ENCODE measurements around the gene FDXR. TPM values are rescaled to one million over a fixed set of nuclear protein-coding genes. Genes with fewer than 3 reads are reported as not detected.

Gene FDXR
- total RNA-seq, 2 donors from 2014 or later, result 14.3 to 25.7 TPM

GRCh38 chr17:74864297-74864865 is 8.4 kb downstream of the FDXR start:
- Histone ChIP-seq H3K9me3 (no peaks in the 10 kb centered on the region), H3K4me1 (peaks cover 25% of the 10 kb centered on the region), H3K4me3 (no peak overlapping the region), H3K27ac (no peak overlapping the region), H3K27me3 (peaks cover 4 to 26% of the 10 kb centered on the region in 2 donors), H3K36me3 (replicated peaks in 1 of 2; ENCODE audit: insufficient read depth in 1 of 2, low read depth in 2 of 2) (no peaks in the 10 kb centered on the region)
- intact Hi-C loops (cut with DNase I), result loop anchor here (5.0 kb wide), 1 partner anchor 72 kb away; no protein-coding TSS in a partner anchor
- ATAC-seq, result no peak
- TF ChIP-seq POLR2A (IDR thresholded peaks at IDR 0.05) (no peak), CTCF (IDR thresholded peaks at IDR 0.05) (no peak)
- DNase-seq, result no peak
- WGBS, 2 donors, result 81 to 86% methylated on average over 13 to 15 of the region's 15 CpGs

GRCh38 chr17:74863420-74864296 is 9.1 kb downstream of the FDXR start:
- no peak for TF ChIP-seq POLR2A (IDR thresholded peaks at IDR 0.05)
- TF ChIP-seq CTCF (IDR thresholded peaks at IDR 0.05), result no peak
- Histone ChIP-seq H3K4me1 (peaks cover 27% of the 10 kb centered on the region), H3K27me3 (peaks cover 4 to 33% of the 10 kb centered on the region in 2 donors), H3K9me3 (no peaks in the 10 kb centered on the region), H3K4me3 (no peak overlapping the region), H3K36me3 (replicated peaks in 1 of 2; ENCODE audit: insufficient read depth in 1 of 2, low read depth in 2 of 2) (no peaks in the 10 kb centered on the region), H3K27ac (no peak overlapping the region)
- DNase-seq, result no peak
- intact Hi-C loops (cut with DNase I), result loop anchor here (5.0 kb wide), 1 partner anchor 71 kb away; no protein-coding TSS in a partner anchor
- 89 to 90% methylated on average over 14 to 20 of the region's 25 CpGs for WGBS, 2 donors
- ATAC-seq, result no peak

- Histone ChIP-seq H3K9me3 (no peaks in the 10 kb centered on the region), H3K27me3 (peaks cover 4 to 35% of the 10 kb centered on the region in 2 donors), H3K4me3 (no peak overlapping the region), H3K36me3 (replicated peaks in 1 of 2; ENCODE audit: insufficient read depth in 1 of 2, low read depth in 2 of 2) (no peaks in the 10 kb centered on the region), H3K27ac (no peak overlapping the region), H3K4me1 (peaks cover 27% of the 10 kb centered on the region)
- DNase-seq (no peak), ATAC-seq (no peak)
- no peak for TF ChIP-seq POLR2A (IDR thresholded peaks at IDR 0.05)
- TF ChIP-seq CTCF (IDR thresholded peaks at IDR 0.05), result no peak
- WGBS, 2 donors, result 83 to 95% methylated on average over 4 to 5 of the region's 6 CpGs
- intact Hi-C loops (cut with DNase I), result loop anchor here (5.0 kb wide), 1 partner anchor 71 kb away; no protein-coding TSS in a partner anchor
Measured at GRCh38 chr17:74862919-74863318, 9.9 kb downstream of the FDXR start.

- Histone ChIP-seq H3K4me3 (no peak overlapping the region), H3K27ac (no peak overlapping the region), H3K9me3 (no peaks in the 10 kb centered on the region), H3K27me3 (peaks cover 4 to 35% of the 10 kb centered on the region in 2 donors), H3K4me1 (peaks cover 27% of the 10 kb centered on the region), H3K36me3 (replicated peaks in 1 of 2; ENCODE audit: insufficient read depth in 1 of 2, low read depth in 2 of 2) (no peaks in the 10 kb centered on the region)
- intact Hi-C loops (cut with DNase I), result loop anchor here (5.0 kb wide), 1 partner anchor 70 kb away; no protein-coding TSS in a partner anchor
- peak in 3 of 4 donors; percentile 66 to 73 (median 69) for DNase-seq
- WGBS, 2 donors, result 42 to 53% methylated on average over 16 to 25 of the region's 25 CpGs
- ATAC-seq, result peak; percentile 19
- TF ChIP-seq CTCF (IDR thresholded peaks at IDR 0.05) (peak; percentile 30 to 61 (median 51)), POLR2A (IDR thresholded peaks at IDR 0.05) (no peak)
Measured at GRCh38 chr17:74862108-74862901, 10.5 kb downstream of the FDXR start.
